Stimulated activated CD8-positive, alpha-beta memory T cell treated with anti-CD3 and anti-CD28 coated beads, Interleukin-7, amount 100 ng/mL, for 48 hours (primary cell): Measurements from ENCODE around the gene CCDC201.

Experiments
- DNase-seq, 2 donors: peaks; one replicate each; pipeline ENCODE4 v3.0.0-alpha.2; 2020; ENCODE audit warnings: low read depth in 1 of 2; ENCODE audit errors: extremely low read depth in 1 of 2

The CCDC201 gene

DNA sequence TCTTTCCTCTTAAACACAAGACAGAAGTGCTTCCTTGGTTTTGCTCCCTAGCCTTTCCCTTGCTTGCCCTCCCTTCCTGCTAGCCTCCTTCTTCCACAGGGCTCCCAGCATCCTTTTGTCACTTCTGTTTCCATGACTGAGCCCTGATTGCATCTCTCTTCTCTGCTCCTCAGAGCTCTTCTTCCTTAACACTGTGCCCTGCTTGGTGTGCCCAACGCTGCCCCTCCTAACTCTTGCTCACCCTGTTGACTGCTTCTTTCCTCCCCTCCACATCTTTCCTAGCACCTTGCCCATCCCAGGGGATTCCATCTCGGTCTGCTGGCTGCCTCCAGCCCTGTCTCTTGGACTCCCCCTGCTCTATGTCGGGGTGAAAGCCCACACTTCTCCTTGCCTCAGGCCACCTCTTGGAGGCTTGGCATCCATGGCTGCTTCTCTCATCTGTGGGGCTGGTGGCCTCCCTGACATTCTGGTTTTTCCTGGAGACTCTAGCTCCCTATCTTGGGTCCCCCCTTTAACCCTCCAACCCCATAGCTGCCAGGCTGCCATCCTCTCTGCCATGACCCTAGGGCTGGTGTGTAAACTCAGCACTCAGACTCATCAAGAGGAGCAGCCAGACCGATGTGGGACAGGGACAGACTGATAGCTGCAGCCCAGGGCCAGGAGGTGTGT lies 21.2 kb upstream of the CCDC201 start:
- no peak for DNase-seq

DNA sequence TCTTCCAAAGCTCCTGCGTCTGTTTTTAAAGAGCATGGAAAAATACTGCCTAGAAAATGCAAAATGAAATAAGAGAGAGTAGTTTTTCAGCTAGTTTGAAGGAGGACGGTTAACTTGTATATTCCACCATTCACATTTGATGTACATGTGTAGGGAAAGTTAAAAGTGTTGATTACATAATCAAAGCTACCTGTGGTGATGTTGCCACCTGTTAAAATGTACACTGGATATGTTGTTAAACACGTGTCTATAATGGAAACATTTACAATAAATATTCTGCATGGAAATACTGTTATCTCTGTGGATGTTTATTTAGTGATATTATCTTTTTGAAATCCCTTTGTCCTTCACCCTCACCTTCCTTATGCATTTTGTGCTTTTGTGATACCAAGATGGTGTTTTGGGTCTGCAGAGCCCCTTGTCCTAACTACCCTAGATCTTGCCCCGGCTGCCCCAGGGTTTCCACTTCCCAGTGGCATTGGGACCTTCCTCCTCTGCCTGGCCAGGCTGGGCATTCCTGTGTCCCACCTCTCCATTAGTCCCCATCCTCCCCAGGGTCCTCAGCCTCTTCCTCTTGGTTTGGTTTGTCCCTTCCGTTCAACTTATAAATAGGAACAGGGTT lies 20.6 kb upstream of the CCDC201 start:
- no peak for DNase-seq

DNA sequence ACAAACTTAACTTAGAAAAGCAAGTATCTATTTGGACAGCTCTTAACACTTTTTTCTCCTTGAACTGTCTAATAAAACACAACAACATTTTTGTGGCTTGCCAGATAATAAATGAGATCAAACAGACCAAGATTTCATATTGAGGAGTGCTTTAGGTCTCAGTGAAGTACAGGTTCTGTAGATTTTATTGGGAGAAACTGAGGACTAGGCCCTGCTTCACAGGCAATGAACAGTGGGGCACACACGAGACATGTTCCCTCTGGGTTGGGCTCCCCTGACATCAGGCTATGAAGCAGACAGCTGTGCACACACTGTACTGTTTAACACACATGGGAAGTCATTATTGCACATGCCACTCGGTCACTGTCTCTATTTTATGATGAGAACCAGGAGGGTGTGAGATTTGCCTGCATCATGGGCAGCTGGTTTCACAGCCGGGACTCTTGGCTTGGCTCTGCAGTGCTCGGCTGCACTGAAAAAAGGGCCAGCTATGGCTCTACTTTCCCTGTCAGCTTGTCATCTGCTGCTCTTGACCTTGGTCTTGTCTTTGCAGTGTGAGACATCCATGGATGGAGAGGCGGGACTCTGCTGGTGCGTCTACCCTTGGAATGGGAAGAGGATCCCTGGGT lies 19.6 kb upstream of the CCDC201 start:
- no peak for DNase-seq

DNA sequence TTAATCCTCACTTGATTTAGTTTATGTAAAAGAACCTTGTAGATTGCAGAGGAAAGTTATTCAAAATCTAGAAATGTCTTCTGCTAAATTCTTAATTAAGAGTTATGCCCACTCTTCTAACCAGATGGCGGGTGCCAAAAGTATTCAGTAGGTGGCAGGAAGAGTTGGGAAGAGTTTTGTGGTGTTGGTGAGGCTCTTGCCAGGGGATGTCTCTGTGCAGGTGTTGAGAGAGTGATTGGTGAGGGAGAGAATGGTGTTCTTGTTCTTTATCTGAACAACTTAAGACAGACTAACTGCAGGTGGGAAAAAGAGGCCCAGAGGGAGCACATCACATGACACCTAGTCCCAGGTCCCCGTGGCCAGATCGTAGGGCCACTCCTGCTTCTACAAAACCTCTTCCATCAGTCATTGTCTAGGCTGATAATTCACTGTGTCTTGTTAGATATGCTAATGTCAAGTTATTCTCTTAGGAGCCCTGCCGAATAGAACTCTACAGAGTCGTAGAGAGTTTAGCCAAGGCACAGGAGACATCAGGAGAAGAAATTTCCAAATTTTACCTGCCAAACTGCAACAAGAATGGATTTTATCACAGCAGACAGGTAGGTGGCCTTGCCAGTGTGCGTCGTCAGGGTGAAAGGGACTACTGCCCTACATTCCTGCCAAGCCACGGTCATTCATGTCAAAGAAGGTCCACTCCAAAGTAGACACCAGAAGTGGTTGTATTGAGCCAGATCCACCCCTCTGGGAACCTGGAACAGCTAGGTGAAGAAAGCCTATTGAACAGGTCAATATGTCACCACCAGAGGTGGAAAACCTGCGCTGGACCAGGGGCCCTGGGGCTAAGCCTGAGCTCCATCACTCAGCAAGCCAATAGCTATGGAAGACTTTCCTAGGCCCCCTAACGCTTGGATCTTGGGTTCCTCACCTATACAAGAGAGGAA lies 18.9 kb upstream of the CCDC201 start:
- DNase-seq: no peak

DNA sequence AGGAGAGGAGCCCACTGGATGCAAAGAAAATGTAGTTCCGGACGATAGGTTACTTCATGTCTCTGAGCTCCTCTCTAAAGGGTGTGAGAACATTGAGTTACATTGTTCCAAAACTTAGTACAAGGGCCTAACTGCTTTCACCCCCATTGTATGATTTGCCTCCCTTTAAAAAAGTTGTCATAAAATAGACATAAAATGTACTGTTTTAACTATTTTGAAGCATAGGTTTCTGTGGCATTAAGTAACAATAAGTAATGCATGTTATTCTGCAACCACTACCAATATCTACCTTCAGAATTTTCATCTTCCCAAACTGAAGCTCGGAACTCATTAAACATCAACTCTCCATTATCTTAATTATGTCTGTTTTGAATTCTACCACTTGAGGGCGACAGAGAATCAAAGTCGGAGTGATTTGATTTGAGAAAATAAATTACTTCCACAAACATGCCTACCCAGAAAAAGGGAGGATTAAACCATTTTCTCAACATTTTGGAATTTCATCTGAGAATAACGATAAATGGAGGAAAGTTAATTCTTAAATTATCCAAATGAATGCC lies 18.1 kb upstream of the CCDC201 start:
- no peak for DNase-seq

DNA sequence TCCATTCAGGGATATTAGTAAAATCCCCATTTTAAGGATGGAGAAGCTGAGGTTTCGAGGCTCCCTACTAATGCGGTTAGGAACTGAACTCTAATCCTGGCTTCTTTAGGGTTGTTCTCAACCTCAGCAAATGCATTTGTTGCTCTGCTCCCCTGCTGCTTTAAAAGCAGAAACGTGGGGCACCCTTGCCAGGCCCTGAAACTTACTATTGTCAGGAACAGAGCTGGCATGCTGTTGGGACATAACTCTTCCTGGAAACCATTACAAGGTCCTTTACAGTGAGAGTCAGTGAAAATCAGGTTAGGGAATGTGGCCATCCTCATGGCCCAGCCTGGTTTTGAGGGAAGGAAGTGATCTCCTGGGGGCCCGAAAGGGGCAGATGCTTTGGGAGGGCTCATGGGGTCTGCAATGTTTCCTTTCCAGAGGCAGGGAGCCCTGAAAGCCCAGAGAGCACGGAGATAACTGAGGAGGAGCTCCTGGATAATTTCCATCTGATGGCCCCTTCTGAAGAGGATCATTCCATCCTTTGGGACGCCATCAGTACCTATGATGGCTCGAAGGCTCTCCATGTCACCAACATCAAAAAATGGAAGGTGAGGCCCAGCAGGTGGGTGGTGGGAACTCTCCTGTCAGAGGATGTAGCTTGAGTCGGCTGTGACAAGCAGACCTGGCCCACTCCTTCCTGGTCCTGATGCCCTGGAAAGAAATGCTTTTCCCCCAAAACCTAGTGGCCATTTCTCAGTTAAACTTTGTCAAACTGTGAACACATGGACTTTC lies 17.4 kb upstream of the CCDC201 start:
- no peak for DNase-seq

DNA sequence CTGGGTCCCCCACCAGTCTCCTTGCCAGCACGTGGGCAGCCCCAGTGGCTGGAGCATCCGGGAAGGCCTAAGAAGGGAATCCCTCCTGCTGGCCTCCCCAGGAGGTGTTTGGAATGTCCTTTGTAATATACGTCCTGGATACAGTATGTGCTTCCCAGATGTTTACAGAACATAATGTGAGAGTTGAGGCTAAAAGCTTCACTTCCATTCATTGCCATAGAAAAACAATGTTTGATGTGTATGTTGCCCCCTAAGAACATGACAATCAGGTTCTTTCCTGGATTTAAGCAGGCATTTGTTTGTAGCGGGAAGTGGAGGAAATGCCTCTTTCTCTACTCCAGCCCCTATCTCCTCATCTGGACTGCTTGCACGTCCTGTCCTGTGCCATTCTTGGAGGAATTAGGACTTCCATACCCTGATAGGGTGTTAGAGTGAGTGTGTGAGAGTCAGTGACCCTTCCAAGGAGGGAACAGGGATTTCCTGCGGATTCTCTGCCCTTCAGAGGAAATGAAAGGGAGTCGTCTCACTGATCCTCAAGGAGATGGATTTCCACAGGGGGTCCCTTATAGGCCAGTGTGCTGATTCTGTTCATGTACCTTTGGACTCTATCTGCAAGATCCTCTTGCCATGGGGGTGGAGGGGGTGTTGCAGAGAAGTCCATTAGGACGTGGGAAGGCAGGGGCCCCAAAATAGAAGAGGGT lies 16.6 kb upstream of the CCDC201 start:
- DNase-seq: no peak

DNA sequence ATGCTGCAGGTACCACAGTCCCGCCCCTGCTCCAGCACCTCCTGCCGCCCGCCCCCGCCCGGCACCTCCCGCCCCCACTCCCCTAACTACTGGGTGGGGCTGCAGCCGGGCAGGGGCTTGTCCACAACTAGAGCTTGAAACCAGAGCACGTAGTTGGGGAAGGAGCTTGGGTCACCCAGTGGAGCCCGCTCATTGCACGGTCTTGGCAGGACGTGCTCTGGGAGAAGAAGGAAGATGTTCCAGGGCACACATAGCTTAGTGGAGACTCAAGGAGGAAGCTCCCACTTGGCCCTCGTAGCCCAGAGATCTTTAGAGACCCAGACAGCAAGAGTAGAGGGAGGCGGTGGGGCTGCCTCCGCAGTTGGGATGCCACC lies 16.1 kb upstream of the CCDC201 start:
- no peak for DNase-seq

DNA sequence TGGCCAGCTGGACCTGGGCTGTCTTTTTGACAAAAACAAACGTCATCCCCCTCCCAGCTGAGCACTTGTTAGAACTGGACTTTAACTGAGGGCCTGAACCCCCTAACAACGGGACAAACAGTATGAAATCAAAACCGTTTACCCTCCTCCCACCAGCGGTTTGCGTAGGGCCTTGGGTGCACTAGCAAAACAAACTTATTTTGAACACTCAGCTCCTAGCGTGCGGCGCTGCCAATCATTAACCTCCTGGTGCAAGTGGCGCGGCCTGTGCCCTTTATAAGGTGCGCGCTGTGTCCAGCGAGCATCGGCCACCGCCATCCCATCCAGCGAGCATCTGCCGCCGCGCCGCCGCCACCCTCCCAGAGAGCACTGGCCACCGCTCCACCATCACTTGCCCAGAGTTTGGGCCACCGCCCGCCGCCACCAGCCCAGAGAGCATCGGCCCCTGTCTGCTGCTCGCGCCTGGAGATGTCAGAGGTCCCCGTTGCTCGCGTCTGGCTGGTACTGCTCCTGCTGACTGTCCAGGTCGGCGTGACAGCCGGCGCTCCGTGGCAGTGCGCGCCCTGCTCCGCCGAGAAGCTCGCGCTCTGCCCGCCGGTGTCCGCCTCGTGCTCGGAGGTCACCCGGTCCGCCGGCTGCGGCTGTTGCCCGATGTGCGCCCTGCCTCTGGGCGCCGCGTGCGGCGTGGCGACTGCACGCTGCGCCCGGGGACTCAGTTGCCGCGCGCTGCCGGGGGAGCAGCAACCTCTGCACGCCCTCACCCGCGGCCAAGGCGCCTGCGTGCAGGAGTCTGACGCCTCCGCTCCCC lies 15.5 kb upstream of the CCDC201 start, which contains the start of gene IGFBP1:
Gene IGFBP1 (plus strand): TSS at position 304 of the 808 bp plus-strand sequence. CDS start 165 bp downstream, at position 469.
- DNase-seq: no peak

DNA sequence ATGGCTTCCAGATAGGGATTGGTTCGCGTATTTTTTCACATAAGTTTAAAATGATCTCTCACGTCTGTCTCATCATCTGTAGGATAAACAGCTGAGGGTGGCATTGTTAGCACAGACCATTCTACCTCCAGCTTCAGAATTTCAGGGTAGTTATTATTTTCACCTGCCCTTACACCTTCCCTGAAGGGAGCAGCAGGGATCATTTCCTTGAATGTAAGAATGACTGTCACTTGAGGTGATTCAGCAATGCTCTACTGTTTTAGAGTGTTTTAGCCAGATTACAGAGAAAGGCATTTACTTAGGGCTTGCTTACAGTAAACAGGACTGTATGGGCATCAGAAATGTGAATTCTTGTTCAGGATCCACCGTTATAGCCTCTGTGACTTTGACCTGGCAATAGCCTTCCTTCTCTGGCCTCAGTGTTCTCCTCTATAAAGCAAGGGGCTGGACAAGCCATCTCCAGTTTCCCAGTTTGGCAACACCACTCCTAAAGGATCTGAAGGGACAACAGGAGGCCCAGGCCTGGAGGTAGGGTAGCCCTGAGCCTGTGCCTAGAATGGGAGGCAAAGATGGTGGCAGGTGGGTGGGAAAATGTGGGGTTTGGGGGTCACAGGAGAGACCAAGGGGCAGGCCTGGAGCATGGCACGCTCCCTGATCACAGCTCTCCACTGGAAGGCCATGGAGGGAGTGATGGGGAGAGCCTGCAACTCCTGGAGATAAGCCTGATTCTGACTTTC lies 14.2 kb upstream of the CCDC201 start:
- DNase-seq: no peak

DNA sequence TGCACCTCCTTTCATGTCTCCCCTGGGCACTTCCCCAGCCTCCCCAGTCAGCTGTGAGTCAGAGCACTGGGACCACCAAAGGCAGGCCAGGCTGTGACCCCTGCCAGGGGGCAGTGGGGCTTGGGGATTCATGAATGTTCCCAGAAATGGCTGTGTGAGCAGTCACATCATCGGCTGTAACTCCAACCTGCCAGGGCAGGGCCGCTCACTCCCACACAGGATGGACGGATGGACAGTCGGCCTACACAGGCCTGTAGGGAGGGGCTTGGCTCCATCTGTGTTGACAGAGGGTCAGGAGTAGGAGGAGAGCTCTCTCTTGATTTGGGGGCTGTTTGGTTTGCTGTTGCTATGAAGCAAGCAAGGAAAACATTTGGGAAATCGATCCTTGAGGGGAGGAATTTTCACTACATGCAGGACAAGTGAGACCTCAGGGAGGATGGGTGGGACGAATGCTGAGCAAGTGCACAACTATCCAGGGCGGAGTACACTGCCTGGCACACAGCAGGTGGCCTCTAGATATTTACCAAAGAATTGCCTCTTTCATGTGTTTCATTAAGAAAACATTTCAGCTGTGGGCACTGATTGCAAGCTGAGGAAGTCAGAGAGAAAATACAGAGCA lies 12.5 kb upstream of the CCDC201 start:
- DNase-seq: no peak

DNA sequence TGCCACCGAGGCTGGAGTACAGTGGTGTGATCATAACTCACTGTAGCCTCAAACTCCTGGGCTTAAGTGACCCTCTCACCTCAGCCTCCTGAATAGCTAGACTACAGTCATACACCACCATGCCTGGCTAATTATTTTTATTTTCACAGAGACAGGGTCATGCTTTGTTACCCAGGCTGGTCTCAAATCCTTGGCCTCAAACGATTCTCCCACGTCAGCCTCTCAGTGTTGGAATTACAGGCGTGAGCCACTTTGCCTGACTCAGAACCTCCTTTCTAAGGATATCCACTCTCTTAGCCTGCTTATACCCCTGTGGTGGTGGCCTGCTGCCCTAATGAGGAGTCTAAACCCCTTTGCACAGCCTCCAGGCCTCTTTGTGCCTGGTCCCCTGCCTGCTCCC lies 11.3 kb upstream of the CCDC201 start:
- DNase-seq: no peak

DNA sequence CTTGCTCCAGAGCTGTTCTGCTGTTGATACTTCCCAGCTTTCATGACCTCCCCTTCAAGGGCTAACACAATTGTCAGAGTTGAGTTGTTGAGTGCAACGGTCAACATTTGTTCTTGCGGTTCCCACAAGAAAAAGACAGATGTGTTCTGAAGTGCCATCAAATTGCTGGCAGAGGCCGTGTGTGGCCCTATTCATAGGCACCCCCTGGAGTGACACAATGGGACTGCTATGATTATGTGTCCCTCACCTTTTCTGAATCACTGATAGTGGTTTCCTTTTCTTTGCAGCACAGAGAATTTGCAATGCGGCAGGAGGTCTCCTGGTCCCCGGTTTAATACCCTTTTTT lies 9.6 kb upstream of the CCDC201 start:
- DNase-seq: no peak

DNA sequence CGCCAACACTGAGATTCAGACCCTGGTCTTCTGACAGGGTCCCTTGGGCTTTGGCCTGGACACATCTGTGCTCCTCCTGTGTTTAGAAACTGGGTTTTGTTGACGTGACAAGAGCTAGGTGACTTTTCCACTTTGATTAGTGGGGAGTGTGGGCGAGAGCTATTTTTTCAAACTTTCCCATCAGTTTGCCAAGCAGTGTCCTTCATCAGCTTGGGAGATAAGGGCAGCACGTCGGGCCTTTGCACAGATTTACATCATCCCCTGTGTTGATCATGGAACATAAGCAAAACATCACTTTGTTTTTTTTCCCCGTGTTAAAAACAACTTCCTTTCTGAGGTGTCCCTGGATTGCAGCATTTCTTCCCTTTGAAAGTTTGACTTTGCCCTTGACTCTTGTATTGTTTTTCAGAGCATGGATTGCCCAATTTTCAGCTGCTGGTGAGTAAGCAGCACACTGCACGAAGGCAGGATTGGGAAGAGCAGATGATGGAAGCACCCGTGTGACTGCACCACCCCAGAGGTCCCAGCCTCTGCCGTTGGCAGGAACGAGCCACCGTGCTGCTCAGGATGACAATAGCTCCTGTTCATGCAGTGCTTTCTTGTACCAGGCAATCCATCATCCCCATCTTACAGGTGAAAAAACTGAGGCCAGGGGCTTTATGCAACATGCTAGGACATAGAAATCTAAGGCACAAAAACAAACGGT lies 9.0 kb upstream of the CCDC201 start:
- no peak for DNase-seq

DNA sequence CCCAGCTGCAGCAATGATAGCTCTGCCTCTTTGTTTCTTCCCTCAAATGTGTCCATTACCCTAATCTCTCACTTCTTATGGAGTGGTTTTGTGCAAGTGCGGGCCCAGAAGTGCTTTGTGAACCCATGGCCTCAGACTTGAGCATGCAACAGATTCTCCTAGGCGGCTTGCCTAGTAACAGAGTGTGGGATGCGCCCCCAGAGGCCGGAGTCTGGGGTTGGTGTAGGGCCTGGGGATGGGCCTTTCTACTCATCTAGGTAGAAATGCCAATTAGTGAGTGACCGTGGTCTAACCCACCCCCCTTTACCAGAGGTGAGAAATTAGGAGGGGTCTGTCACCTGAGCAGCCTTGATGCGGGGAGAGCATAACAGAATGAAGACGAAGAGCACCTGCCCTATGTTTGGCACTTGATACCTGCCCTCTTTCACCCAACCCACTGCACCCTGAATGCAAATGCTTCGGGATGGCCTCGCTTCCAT lies 8.4 kb upstream of the CCDC201 start:
- DNase-seq: no peak

DNA sequence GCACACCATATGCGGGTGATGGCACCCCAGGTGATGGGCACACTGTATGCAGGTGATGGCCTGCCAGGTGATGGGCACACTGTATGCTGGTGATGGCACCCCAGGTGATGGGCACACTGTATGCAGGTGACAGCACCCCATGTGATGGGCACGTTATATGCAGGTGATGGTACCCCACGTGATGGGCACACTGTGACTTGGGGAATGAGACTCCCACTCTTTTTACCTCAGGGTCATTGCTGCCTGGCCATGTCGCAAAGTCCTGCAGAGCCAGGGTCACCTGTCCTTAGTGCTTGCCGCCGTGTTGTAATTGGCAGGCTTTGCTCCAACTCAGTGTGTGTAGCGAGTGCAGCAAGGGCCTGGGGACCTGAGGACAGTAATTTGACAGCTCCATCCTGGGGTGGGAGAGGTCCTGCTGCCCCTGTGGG lies 7.6 kb upstream of the CCDC201 start:
- DNase-seq: no peak
